Measurements from ENCODE around the gene SPART. TPM values are rescaled to one million over a fixed set of nuclear protein-coding genes. Genes with fewer than 3 reads are reported as not detected.
A peak's percentile ranks its signal among the peaks of the same experiment; 100 is the strongest.
"Not testable (repeated sequence)": the region's sequence is repeated elsewhere in the genome, so short reads cannot be mapped to it uniquely, and the experiment has no call there.

SPART gene
- total RNA-seq, 1 experiment from 2014 or later = 182 TPM

- intact Hi-C loops (cut with micrococcal nuclease; ENCODE audit: unreplicated experiment) = no loop called here
- H3K4me3 ChIP-seq (ENCODE audit: low read depth, low read length, poor library complexity, severe bottlenecking) = no peak overlapping the region
- TF ChIP-seq EZH2 (IDR thresholded peaks at IDR 0.05; ENCODE audit: borderline replicate concordance, low read depth, low read length, poor library complexity, severe bottlenecking) (no peak), CTCF (conservative IDR thresholded peaks at IDR 0.05; ENCODE audit: low read depth, low read length) (no peak)
- DNase-seq (ENCODE audit: low spot score) = no peak
- H3K27ac ChIP-seq (ENCODE audit: low read depth, low read length, poor library complexity, severe bottlenecking) = no peak overlapping the region
- BruUV-seq (replicated peaks) = no TSS peak
- no peaks in the 10 kb centered on the region for H3K4me1 ChIP-seq (ENCODE audit: insufficient read depth, low read length, poor library complexity, severe bottlenecking)
- ChIA-PET POLR2A (ENCODE audit: low non-redundant PET) (no interaction called here), CTCF (no interaction called here)
- no peaks in the 10 kb centered on the region for H3K27me3 ChIP-seq (replicated peaks; ENCODE audit: insufficient read depth, low read depth, low read length, poor library complexity)
- H3K9me3 ChIP-seq (ENCODE audit: low read depth, low read length, poor library complexity, severe bottlenecking) = no peaks in the 10 kb centered on the region
- H3K36me3 ChIP-seq (ENCODE audit: insufficient read depth, low read length, poor library complexity, severe bottlenecking) = peaks cover 69% of the 10 kb centered on the region
Measured at GRCh38 chr13:36313047-36313969, 32.9 kb downstream of the SPART start.

DNA sequence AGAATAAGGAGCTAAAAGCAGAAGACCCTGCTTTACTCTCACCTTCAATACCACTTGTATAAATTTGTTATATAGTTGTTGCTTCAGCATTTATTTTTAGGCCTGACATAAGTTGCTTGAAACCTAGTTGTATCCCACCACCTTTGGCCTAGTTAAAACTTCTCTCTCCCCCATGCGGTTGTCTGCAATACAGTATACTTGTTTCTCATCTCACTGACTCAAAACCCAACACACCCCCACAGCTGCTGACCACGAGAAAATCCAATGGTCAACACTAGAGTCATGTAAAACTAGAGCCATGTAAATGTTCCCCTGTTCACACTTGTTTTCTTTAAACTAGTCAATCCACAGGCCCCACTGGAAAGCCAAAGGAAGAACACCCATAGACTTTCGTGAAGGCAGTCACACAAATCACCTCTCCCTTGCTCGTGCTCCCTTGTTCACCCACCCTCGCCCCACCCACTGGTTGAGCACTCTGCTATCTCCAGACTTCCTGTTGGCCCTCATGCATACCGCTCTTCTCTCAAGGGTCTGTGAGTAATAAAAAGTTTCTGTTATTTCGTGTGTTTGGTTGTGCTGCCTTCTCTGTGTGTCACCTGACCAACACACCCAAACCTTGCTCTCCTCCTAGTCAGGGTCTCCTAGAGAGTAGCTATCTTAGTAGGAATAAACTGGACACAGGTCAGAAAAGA, 35.6 kb downstream of the SPART start:
- Histone ChIP-seq H3K36me3 (ENCODE audit: insufficient read depth, low read length, poor library complexity, severe bottlenecking) (peaks cover 89% of the 10 kb centered on the region), H3K27ac (ENCODE audit: low read depth, low read length, poor library complexity, severe bottlenecking) (no peak overlapping the region), H3K4me3 (ENCODE audit: low read depth, low read length, poor library complexity, severe bottlenecking) (no peak overlapping the region), H3K4me1 (ENCODE audit: insufficient read depth, low read length, poor library complexity, severe bottlenecking) (no peaks in the 10 kb centered on the region), H3K9me3 (ENCODE audit: low read depth, low read length, poor library complexity, severe bottlenecking) (no peaks in the 10 kb centered on the region), H3K27me3 (replicated peaks; ENCODE audit: insufficient read depth, low read depth, low read length, poor library complexity) (no peaks in the 10 kb centered on the region)
- DNase-seq (ENCODE audit: low spot score) = no peak
- BruUV-seq (replicated peaks) = no TSS peak
- ChIA-PET POLR2A (ENCODE audit: low non-redundant PET) (no interaction called here), CTCF (no interaction called here)
- intact Hi-C loops (cut with micrococcal nuclease; ENCODE audit: unreplicated experiment) = no loop called here
- TF ChIP-seq EZH2 (IDR thresholded peaks at IDR 0.05; ENCODE audit: borderline replicate concordance, low read depth, low read length, poor library complexity, severe bottlenecking) = no peak
- TF ChIP-seq CTCF (conservative IDR thresholded peaks at IDR 0.05; ENCODE audit: low read depth, low read length) = no peak

- intact Hi-C loops (cut with micrococcal nuclease; ENCODE audit: unreplicated experiment) = no loop called here
- peaks cover 37% of the 10 kb centered on the region for H3K36me3 ChIP-seq (ENCODE audit: insufficient read depth, low read length, poor library complexity, severe bottlenecking)
- H3K27ac ChIP-seq (ENCODE audit: low read depth, low read length, poor library complexity, severe bottlenecking) = no peak overlapping the region
- no peak overlapping the region for H3K4me3 ChIP-seq (ENCODE audit: low read depth, low read length, poor library complexity, severe bottlenecking)
- H3K9me3 ChIP-seq (ENCODE audit: low read depth, low read length, poor library complexity, severe bottlenecking) = no peaks in the 10 kb centered on the region
- DNase-seq (ENCODE audit: low spot score) = no peak
- no peaks in the 10 kb centered on the region for H3K27me3 ChIP-seq (replicated peaks; ENCODE audit: insufficient read depth, low read depth, low read length, poor library complexity)
- TF ChIP-seq CTCF (conservative IDR thresholded peaks at IDR 0.05; ENCODE audit: low read depth, low read length) (no peak), EZH2 (IDR thresholded peaks at IDR 0.05; ENCODE audit: borderline replicate concordance, low read depth, low read length, poor library complexity, severe bottlenecking) (no peak)
- H3K4me1 ChIP-seq (ENCODE audit: insufficient read depth, low read length, poor library complexity, severe bottlenecking) = peaks cover 9% of the 10 kb centered on the region
- ChIA-PET CTCF (no interaction called here), POLR2A (ENCODE audit: low non-redundant PET) (no interaction called here)
- no TSS peak for BruUV-seq (replicated peaks)
Measured at GRCh38 chr13:36302289-36302688, 43.9 kb downstream of the SPART start.

GRCh38 chr13:36299469-36299868, 46.7 kb downstream of the SPART start:
- intact Hi-C loops (cut with micrococcal nuclease; ENCODE audit: unreplicated experiment) = loop anchor here (5.0 to 10.0 kb wide), 2 partner anchors 543 to 745 kb away; no protein-coding TSS in a partner anchor
- POLR2A ChIA-PET (ENCODE audit: low non-redundant PET); DNase-seq (ENCODE audit: low spot score); H3K27me3 ChIP-seq (replicated peaks; ENCODE audit: insufficient read depth, low read depth, low read length, poor library complexity); BruUV-seq (replicated peaks); H3K9me3 ChIP-seq (ENCODE audit: low read depth, low read length, poor library complexity, severe bottlenecking); H3K4me3 ChIP-seq (ENCODE audit: low read depth, low read length, poor library complexity, severe bottlenecking): not testable (repeated sequence)
- H3K4me1 ChIP-seq (ENCODE audit: insufficient read depth, low read length, poor library complexity, severe bottlenecking) = peaks cover 16% of the 10 kb centered on the region
- CTCF ChIA-PET = interaction anchor here (1.2 kb wide), 1 partner anchor 17 kb away, joined by 3 read pairs; no protein-coding TSS in a partner anchor
- H3K36me3 ChIP-seq (ENCODE audit: insufficient read depth, low read length, poor library complexity, severe bottlenecking) = peaks cover 15% of the 10 kb centered on the region
- H3K27ac ChIP-seq (ENCODE audit: low read depth, low read length, poor library complexity, severe bottlenecking) = peak overlapping the region; percentile 21
